Stimulated activated CD4-positive, alpha-beta T cell treated with anti-CD3 and anti-CD28 coated beads, Interleukin-4, amount 100 ng/mL, for 24 hours (primary cell): ENCODE results near the gene GRID1.

Experiments used
- DNase-seq: peaks from one replicate; pipeline ENCODE4 v3.0.0-alpha.2; 2020

GRID1 gene

DNA sequence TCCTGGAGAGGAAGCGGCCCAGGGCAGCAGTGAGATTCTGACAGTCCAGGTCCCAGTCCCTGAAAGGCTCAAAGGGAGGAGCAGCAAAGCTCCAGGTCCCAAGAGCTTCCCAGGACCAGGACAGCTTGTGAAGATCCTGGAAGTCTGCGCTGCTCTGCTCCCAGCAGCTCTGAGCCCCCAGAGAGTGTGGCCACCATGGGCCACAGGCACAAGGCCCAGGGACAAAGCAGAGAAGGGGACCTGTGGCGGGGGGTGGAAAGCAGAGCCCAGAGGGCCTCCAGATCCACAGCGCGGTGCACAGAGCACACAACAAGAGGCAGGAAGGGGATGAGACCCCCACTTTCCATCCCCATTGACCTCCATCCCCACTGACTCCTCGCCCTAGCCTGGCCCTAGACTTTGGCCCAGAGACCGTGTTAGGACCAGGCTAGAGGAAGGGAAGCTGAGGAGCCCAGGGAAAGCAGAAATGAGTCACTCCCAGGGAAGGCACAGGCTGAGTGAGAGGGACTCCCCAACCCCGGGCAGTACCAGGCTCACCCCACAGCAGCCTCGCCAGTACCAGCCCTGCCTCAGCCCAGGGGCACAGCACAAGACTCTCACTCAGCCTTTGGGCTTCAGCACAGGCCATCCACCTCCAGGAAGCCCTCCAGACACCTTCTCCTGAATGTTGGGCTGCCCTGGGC lies 75.5 kb downstream of the GRID1 start:
- DNase-seq: no peak

DNA sequence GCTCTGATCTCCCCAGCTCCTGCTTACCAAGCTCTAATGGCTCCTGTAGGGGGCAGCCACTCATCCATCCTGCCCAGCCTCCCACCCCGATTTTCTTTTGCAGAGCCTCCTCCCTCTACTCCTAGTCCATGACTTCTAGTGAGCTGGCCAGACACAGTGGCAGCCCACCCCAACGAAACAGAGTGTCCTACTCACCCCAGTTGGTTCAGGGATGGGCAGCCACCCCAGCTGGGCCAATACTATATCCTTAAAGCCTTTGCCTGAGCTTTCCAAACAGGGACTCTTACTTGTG lies 77.1 kb downstream of the GRID1 start:
- DNase-seq: no peak

GRCh38 chr10:86288695-86289576 lies 77.7 kb downstream of the GRID1 start:
- DNase-seq: no peak

GRCh38 chr10:86287966-86288579 lies 78.5 kb downstream of the GRID1 start:
- no peak for DNase-seq

- DNase-seq: no peak
Observed at GRCh38 chr10:86287110-86287793, 79.3 kb downstream of the GRID1 start.

DNA sequence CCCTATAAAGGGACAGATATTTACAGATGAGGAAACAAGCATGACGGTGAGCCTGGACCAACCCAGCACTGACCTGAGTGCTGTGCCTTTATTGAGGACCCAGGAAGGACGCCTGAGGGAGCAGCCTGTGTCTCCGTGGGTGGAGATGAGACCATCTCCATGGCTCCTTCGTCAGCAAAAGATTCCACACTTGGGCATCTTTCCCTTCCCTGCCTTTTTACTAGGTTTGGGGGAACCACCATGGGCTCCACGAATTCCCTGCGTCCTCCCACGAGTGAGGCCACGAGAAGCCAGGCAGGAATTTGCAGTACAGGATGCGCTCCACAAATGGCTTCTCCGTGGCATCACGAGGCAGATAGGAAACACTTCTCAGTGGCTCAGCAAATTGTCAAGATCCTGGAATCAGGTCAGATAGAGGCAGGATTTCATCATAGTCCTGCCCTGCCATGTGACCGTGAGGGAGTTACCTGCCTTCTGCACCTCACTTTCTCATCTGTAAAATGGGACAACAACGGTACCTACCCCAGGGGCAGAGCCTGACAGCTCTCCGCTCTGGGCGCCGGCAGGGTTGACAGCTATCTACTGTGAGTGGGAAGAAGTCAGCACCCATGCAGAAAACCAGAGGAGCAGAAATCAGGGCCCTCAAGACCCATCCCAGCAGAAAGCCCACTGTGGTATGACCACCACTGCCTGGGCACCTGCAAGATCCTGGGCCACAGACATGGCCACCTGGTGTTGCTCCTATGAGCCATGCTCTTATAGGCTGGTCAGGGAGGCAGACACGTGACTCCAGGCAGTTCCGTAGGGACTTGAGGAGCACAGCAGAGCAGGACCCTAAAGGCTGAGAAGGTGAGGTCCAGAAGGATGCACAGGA lies 80.1 kb downstream of the GRID1 start:
- DNase-seq: no peak

DNA sequence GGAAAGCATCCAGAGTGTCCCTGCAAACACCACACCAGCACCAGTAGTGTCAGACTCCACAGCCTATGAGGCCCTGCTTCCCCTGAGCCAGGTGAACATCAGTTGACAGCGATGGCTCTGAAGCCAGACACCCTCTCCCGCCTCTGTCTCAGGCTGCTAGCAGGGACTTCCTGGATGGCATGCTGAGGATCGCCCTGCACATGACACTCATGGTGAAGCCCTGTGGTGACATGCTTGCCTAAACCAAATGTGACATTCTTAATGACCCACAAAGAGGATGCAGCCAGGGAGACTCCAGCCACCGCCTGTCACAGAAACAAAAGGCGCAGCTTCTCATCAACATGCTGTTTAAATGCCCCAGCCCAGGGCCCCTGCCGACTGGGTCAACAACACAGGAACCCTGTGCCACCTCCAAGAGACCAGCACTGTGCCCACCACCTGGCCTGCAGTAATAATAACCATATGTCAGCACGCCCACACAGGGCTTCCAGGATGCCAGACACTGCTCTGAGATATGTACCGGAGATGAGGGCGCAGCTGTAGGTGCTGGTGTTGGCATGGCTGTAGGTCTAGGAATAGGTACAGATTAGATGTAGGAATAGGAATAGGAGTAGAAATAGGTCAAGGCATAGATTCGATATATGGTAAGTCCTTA lies 81.3 kb downstream of the GRID1 start:
- no peak for DNase-seq

DNA sequence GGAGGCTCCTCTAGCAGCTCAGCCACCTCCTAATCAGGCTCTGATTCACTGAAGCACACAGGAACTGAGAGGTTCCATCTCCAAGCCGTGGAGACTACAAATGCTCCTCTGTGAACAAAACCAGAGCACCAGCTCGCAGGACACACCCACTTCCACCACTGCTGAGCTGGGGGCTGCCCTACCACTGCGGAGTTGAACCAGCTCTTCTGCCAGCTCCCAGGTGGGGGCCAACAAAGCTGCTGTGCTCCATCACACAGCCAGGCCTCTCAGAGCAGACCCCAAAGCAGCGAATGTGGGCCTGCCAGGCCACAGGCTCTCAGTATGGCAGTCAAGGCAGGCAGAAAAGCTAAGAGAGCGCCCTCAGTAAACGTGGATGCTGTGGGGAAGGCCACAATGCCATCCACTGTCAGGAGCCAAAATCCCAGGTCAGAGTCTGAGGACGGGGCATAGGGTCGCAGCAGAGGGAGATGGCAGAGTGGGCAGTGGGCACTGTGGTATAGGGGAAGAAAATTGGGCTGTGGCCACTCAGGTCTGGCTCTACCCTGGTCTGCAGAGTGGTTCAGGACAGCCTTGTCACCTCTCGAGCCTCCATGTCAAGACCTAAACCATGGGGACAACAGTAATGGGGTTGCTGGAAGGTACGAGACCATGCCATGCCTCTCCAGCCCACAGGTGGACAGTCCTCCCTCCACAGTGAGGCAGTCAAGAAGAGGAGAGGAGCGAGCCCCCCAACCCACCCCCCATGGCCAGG lies 82.1 kb downstream of the GRID1 start:
- DNase-seq: no peak

DNA sequence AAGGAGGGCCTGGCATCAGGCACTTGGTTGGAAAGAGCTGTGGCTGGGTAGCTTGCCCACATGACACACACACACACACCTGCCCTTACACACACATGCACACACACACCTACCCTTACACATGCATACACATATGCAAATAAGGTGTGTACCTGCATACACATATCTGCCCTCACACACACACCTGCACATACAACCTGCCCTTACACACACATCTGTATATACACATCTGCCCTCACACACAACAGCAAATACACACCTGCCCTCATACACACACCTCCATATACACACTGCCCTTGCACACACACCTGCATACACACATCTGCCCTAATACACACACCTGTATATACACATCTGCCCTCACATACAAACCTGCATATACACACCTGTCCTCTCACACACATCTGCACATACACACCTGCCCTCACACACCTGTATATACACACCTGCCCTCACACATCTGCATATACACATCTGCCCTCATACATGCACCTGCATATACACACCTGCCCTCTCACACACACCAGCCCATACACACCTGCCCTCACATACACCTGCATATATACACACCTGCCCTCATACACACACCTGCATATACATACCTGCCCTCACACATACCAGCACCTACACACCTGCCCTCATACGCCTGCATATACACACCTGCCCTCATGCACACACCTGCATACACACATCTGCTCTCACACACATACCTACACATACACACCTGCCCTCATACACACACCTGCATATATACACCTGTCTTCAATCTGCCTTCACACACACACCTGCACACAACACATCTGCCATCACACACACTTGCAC lies 82.9 kb downstream of the GRID1 start:
- DNase-seq: no peak

GRCh38 chr10:86282664-86283465 lies 83.7 kb downstream of the GRID1 start:
- no peak for DNase-seq

GRCh38 chr10:86281396-86281795 lies 85.2 kb downstream of the GRID1 start:
- no peak for DNase-seq

- no peak for DNase-seq
Observed at GRCh38 chr10:86269332-86269731, 97.3 kb downstream of the GRID1 start.

GRCh38 chr10:86267286-86268195 lies 99.1 kb downstream of the GRID1 start:
- no peak for DNase-seq

DNA sequence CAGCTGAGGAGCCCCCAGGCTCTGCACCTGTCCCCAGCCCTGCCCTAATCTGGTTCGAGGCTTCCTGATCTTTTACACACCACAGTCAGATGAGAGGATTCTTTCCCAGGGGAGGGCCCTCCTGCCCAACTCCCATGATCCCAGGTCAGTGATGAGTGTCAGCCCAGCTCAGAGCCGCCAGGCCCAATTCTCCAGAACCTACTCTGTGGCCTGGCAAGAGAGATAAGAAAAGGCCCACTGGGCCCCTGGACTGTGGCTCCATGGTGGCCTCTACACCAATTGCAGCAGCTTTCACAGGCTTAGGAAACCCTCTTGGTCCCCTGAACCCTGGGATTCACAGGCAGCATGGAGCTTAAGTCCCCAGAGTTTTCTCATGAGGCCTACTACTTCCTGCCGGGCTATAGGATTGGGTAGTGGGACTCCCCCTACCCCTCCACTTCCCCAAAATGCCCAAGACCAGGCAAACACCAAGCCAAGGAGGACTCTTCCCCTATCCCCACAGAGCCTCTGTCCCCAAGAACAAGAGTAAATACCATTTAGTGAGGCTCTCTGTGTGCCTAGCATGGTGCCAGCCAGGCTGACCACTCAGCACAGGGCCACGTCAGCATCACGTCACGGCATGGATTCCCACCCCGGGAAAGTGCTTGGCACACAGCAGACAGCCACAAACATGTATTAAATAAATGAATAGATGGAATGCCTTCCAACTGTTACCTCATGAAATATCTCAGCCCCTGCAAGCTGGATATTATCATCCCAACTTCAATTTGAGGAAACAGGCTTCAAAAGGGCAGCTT lies 100.0 kb downstream of the GRID1 start:
- no peak for DNase-seq

- DNase-seq: no peak
Observed at GRCh38 chr10:86265895-86266259, 100.7 kb downstream of the GRID1 start.

GRCh38 chr10:86265236-86265894 lies 101.2 kb downstream of the GRID1 start:
- no peak for DNase-seq
